ENCODE measurements around the gene KCNQ5. TPM values are rescaled to one million over a fixed set of nuclear protein-coding genes. Genes with fewer than 3 reads are reported as not detected.

Gene KCNQ5
- total and polyA plus RNA-seq, 2 of the 8 experiments (the other 6 are each of a cell fraction or from before 2014, with no cell fraction given) = 0.83 to 1.2 TPM

DNA sequence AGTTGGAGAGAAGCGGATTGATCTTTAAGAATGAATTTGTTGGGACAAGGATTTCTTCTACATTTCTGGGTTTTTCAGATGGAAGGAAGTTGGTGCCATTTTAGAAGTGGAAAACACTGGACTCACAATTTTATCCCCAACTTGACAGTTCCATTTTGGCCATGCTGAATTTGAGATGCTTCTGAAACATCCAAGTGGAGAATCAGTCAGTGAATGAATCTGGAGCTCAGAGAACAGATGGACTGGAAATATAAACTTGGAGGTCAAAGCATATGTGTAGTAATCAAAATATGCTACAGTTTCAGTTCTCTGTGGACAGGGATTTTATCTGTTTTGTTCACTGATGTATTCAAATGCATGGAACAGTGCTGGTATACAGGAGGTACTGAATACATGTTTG, 89.9 kb downstream of the KCNQ5 start:
- no peak overlapping the region for H3K23ac ChIP-seq (ENCODE audit: insufficient read length)
- H2BK120ac ChIP-seq (replicated peaks; ENCODE audit: low read depth, low read length) = no peak overlapping the region
- H2AK5ac ChIP-seq (ENCODE audit: low read depth, low read length) = no peak overlapping the region
- H3K79me1 ChIP-seq (ENCODE audit: low read depth, low read length) = no peaks in the 10 kb centered on the region
- no peak overlapping the region for H2BK5ac ChIP-seq (ENCODE audit: low read depth, low read length)
- H4K91ac ChIP-seq (replicated peaks; ENCODE audit: insufficient read length, low read length) = no peak overlapping the region
- no peaks in the 10 kb centered on the region for H3K4me1 ChIP-seq (replicated peaks in 1 of 4; ENCODE audit: control insufficient read depth in 3 of 4, insufficient read depth in 4 of 4, low read length in 3 of 4)
- CTCF ChIA-PET (ENCODE audit: partially characterized antibody) = interaction anchor here (0.5 kb wide), 1 partner anchor 111 kb away, joined by 3 read pairs; no protein-coding TSS in a partner anchor
- H3K9me3 ChIP-seq (ENCODE audit: insufficient read depth in 2 of 2, low read depth in 1 of 2, low read length in 1 of 2) = no peaks in the 10 kb centered on the region
- no peaks in the 10 kb centered on the region for H3K79me2 ChIP-seq (ENCODE audit: control insufficient read depth in 1 of 2, insufficient read depth in 2 of 2, low read length in 2 of 2)
- no peak overlapping the region for H2AFZ ChIP-seq (ENCODE audit: low read length)
- H4K5ac ChIP-seq (ENCODE audit: insufficient read length, low read depth, low read length) = no peak overlapping the region
- no peak overlapping the region for H3K9ac ChIP-seq (replicated peaks in 1 of 4; ENCODE audit: extremely low read depth in 1 of 4, low read depth in 3 of 4, low read length in 3 of 4)
- H2BK12ac ChIP-seq (ENCODE audit: low read depth, low read length) = no peak overlapping the region
- no peak overlapping the region for H2BK20ac ChIP-seq (ENCODE audit: low read length)
- H3K23me2 ChIP-seq (ENCODE audit: low read depth, low read length) = no peaks in the 10 kb centered on the region
- H3K27ac ChIP-seq (ENCODE audit: low read depth, low read length) = no peak overlapping the region
- H3K4me2 ChIP-seq (ENCODE audit: insufficient read depth in 1 of 2, low read depth in 2 of 2, low read length in 2 of 2) = no peak overlapping the region
- H3K56ac ChIP-seq (replicated peaks; ENCODE audit: insufficient read length, low read depth, low read length) = no peak overlapping the region
- POLR2A ChIA-PET (ENCODE audit: partially characterized antibody) = no interaction called here
- no peak overlapping the region for H3K4ac ChIP-seq (replicated peaks; ENCODE audit: insufficient read length, low read depth, low read length)
- FAIRE-seq (no peak), DNase-seq (ENCODE audit: low read depth in 1 of 2, low spot score in 2 of 2) (no peak)
- H2BK15ac ChIP-seq (ENCODE audit: low read length) = no peak overlapping the region
- H4K20me1 ChIP-seq (replicated peaks in 1 of 2; ENCODE audit: control insufficient read depth in 1 of 2, insufficient read depth in 2 of 2, low read length in 2 of 2) = no peaks in the 10 kb centered on the region
- H3K18ac ChIP-seq (ENCODE audit: extremely low read depth, low read length) = no peak overlapping the region
- 94% methylated on average over 1 of the region's 1 CpG; no CpG with 5 or more reads in 1 of the 2 experiments for WGBS, 2 experiments (ENCODE audit: extremely low coverage in 1 of 2, insufficient coverage in 1 of 2, insufficient read length in 1 of 2, insufficient replicate concordance in 2 of 2, low coverage in 1 of 2, low lambda C conversion rate in 2 of 2, missing lambda C conversion rate in 1 of 2)
- H3K14ac ChIP-seq (ENCODE audit: insufficient read length) = no peak overlapping the region
- H4K8ac ChIP-seq (ENCODE audit: extremely low read depth, insufficient read depth, low read length) = no peak overlapping the region
- no peak overlapping the region for H3K4me3 ChIP-seq (ENCODE audit: extremely low read depth in 1 of 4, insufficient read depth in 2 of 4, low read depth in 3 of 4, low read length in 4 of 4)
- H3K27me3 ChIP-seq (replicated peaks in 1 of 4; ENCODE audit: control insufficient read depth in 3 of 4, extremely low read depth in 1 of 4, insufficient read depth in 3 of 4, low read length in 3 of 4) = no peaks in the 10 kb centered on the region
- no peaks in the 10 kb centered on the region for H3K36me3 ChIP-seq (ENCODE audit: control insufficient read depth in 2 of 4, insufficient read depth in 4 of 4, low read length in 3 of 4)
- TF ChIP-seq SIRT6 (IDR thresholded peaks at IDR 0.05; ENCODE audit: low read length) (no peak), TAF7 (optimal IDR thresholded peaks at IDR 0.05; ENCODE audit: borderline replicate concordance, low read depth, low read length) (no peak), POLR2A (IDR thresholded peaks at IDR 0.05; ENCODE audit: control extremely low read depth in 1 of 2, low read depth in 2 of 2, low read length in 2 of 2) (no peak), EP300 (IDR thresholded peaks at IDR 0.05; ENCODE audit: borderline replicate concordance in 1 of 2, low read depth in 2 of 2, low read length in 2 of 2) (no peak), SP1 (IDR thresholded peaks at IDR 0.05; ENCODE audit: low read depth, low read length) (no peak), RBBP5 (IDR thresholded peaks at IDR 0.05; ENCODE audit: borderline replicate concordance, low read depth, low read length) (no peak), TEAD4 (IDR thresholded peaks at IDR 0.05; ENCODE audit: low read depth, low read length) (no peak), YY1 (IDR thresholded peaks at IDR 0.05; ENCODE audit: low read depth, low read length) (no peak), BACH1 (IDR thresholded peaks at IDR 0.05; ENCODE audit: low read length) (no peak), PHF8 (conservative IDR thresholded peaks at IDR 0.05; ENCODE audit: low read depth, low read length) (no peak), HDAC6 (IDR thresholded peaks at IDR 0.05; ENCODE audit: low read depth, low read length) (no peak)
- TF ChIP-seq, protein P1, sequence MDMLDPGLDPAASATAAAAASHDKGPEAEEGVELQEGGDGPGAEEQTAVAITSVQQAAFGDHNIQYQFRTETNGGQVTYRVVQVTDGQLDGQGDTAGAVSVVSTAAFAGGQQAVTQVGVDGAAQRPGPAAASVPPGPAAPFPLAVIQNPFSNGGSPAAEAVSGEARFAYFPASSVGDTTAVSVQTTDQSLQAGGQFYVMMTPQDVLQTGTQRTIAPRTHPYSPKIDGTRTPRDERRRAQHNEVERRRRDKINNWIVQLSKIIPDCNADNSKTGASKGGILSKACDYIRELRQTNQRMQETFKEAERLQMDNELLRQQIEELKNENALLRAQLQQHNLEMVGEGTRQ (IDR thresholded peaks at IDR 0.05; ENCODE audit: low read length) = no peak

All from H1 (cell line).